Fibroblast of peridontal ligament (primary cell): ENCODE measurements around the gene CTNNA3.

Experiments used
- DNase-seq: peaks from one replicate; pipeline ENCODE4 v3.0.0-alpha.2; 2010; ENCODE audit errors: extremely low read depth

Gene CTNNA3

GRCh38 chr10:66760941-66761340 is 935.1 kb downstream of the CTNNA3 start:
- DNase-seq, result no peak

- DNase-seq, result no peak
These were observed 940.5 kb downstream of the CTNNA3 start for GRCh38 chr10:66755474-66755873.

GRCh38 chr10:66752714-66753113 is 943.3 kb downstream of the CTNNA3 start:
- no peak for DNase-seq

GRCh38 chr10:66748217-66748616 is 947.8 kb downstream of the CTNNA3 start:
- no peak for DNase-seq

GRCh38 chr10:66747451-66747850 is 948.5 kb downstream of the CTNNA3 start:
- peak; percentile 88 for DNase-seq

- DNase-seq, result no peak
These were observed 949.3 kb downstream of the CTNNA3 start for GRCh38 chr10:66746711-66747110.

GRCh38 chr10:66746246-66746645 is 949.7 kb downstream of the CTNNA3 start:
- no peak for DNase-seq

GRCh38 chr10:66744915-66745314 is 951.1 kb downstream of the CTNNA3 start:
- no peak for DNase-seq

GRCh38 chr10:66737241-66737640 is 958.8 kb downstream of the CTNNA3 start:
- DNase-seq, result no peak

GRCh38 chr10:66723608-66724400 is 972.2 kb downstream of the CTNNA3 start:
- DNase-seq, result no peak

- DNase-seq, result no peak
These were observed 976.5 kb downstream of the CTNNA3 start for GRCh38 chr10:66719483-66719882.

GRCh38 chr10:66717231-66717981 is 978.6 kb downstream of the CTNNA3 start:
- DNase-seq, result no peak

- DNase-seq, result peak; percentile 56
These were observed 981.3 kb downstream of the CTNNA3 start for GRCh38 chr10:66714741-66715140.

GRCh38 chr10:66713387-66713786 is 982.6 kb downstream of the CTNNA3 start:
- no peak for DNase-seq

GRCh38 chr10:66698069-66698468 is 997.9 kb downstream of the CTNNA3 start:
- peak; percentile 43 for DNase-seq

GRCh38 chr10:66695046-66695445 is 1000.9 kb downstream of the CTNNA3 start:
- DNase-seq, result no peak

GRCh38 chr10:66684581-66684980 is 1011.4 kb downstream of the CTNNA3 start:
- DNase-seq, result peak; percentile 45

GRCh38 chr10:66680886-66681285 is 1015.1 kb downstream of the CTNNA3 start:
- peak; percentile 23 for DNase-seq

- peak; percentile 25 for DNase-seq
These were observed 1017.5 kb downstream of the CTNNA3 start for GRCh38 chr10:66678521-66678920.

GRCh38 chr10:66673071-66673470 is 1022.9 kb downstream of the CTNNA3 start:
- DNase-seq, result no peak

- no peak for DNase-seq
These were observed 1024.4 kb downstream of the CTNNA3 start for GRCh38 chr10:66671562-66671961.

GRCh38 chr10:66671064-66671463 is 1024.9 kb downstream of the CTNNA3 start:
- DNase-seq, result no peak

GRCh38 chr10:66656499-66656898 is 1039.5 kb downstream of the CTNNA3 start:
- no peak for DNase-seq
